ENCODE data around the gene PUSL1.

Gene PUSL1

DNA sequence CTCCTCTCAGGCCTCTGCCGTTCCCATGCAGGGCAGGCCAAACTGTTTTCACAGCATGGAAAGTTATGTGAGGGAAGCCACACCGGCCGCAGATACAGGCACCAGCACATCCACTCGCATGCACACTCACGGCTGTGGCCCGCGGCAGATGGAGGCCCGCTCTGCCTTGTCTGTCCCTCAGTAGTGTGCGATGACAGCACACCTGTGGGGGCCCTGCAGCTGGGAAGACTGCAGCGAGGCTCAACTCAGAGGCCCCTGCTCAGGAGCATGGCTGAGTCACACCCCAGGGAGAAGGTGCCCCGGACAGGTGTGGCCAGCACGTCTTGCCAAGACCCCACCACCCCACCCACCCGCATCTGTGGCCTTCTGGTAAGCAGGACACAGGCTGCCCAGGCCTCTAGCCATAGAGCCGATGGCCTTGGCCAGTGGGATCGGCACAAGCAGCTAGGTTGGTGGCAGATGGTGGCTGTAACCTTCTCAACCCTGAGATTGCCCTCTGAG lies 33.4 kb upstream of the PUSL1 start:
- DNase-seq: no peak
- intact Hi-C loops (cut with DNase I): loop anchor here (5.0 kb wide), 1 partner anchor 43 kb away; the partner anchor contains the start of genes B3GALT6 and SDF4

- no peak for DNase-seq
- intact Hi-C loops (cut with DNase I): no loop called here
These were observed 32.6 kb upstream of the PUSL1 start for GRCh38 chr1:1275836-1276235.

- intact Hi-C loops (cut with DNase I): no loop called here
- no peak for DNase-seq
These were observed 29.8 kb upstream of the PUSL1 start for GRCh38 chr1:1278620-1279019.

- no peak for DNase-seq
- intact Hi-C loops (cut with DNase I): no loop called here
These were observed 29.4 kb upstream of the PUSL1 start for GRCh38 chr1:1279028-1279427.

GRCh38 chr1:1280782-1281481 lies 27.5 kb upstream of the PUSL1 start:
- intact Hi-C loops (cut with DNase I): no loop called here
- DNase-seq: no peak

GRCh38 chr1:1281533-1282321 lies 26.7 kb upstream of the PUSL1 start:
- DNase-seq: no peak
- intact Hi-C loops (cut with DNase I): no loop called here

GRCh38 chr1:1282998-1283397 lies 25.4 kb upstream of the PUSL1 start:
- intact Hi-C loops (cut with DNase I): no loop called here
- DNase-seq: no peak

GRCh38 chr1:1283821-1284220 lies 24.6 kb upstream of the PUSL1 start:
- intact Hi-C loops (cut with DNase I): no loop called here
- no peak for DNase-seq

DNA sequence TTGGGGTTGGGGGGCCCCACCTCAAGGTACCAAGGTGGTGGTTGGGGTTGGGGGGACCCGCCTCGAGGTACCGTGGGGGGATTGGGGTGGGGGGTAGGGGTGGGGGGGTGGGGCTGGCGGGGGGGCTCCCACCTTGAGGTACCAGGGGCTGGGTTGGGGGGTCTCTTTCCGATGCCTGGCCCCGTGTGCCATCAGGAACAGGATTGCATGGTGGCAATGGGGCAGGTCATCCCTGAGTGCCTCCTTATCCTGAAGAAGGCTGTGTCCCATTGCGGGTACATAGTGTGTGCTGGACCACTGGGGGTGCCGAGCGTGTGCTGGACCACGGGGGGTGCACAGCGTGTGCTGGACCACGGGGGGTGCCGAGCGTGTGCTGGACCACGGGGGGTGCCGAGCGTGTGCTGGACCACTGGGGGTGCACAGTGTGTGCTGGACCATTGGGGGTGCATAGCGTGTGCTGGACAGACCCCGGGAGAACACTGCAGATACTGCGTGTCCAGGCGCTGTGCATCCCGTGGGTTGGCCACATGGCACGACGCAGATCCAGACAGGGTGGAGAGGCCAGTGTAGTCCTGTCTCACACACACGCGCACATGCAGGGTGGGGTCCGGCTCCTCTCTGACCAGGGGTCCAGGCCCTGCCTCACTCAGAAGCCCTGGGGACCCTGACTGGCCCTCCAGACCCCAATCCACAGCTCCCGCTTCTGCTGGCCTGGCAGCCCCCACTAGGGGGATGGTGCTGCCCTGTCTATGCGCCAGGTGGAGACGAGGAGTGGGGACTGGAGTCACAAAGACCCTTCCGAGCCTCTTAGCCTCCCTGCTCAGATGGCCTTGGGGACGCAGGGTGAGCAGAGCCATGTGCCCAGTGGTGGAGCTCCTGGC lies 23.9 kb upstream of the PUSL1 start:
- intact Hi-C loops (cut with DNase I): no loop called here
- no peak for DNase-seq

DNA sequence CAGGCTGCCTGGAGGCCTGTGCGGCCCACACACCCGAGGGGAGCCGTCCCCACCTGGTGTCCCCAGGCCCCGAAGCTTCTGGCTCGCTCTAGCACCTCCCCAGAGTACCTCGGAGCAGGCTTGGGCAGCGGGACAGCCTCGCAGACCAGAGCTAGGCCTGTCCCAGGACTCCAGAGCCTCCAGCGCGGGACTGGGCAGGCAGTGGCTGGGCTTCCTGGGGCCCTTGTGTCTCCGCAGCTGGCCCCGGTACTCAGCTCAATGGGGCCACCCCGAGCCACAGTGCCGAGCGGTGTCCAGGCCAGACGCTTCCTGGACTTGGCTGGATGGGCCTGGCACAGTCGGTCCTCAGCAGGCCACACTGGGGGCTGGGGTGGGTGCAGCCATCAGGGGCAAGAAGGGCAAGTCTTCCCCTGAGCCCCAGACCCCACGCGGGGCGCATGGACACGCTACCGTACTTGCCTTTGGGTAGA lies 23.3 kb upstream of the PUSL1 start:
- intact Hi-C loops (cut with DNase I): no loop called here
- DNase-seq: no peak

DNA sequence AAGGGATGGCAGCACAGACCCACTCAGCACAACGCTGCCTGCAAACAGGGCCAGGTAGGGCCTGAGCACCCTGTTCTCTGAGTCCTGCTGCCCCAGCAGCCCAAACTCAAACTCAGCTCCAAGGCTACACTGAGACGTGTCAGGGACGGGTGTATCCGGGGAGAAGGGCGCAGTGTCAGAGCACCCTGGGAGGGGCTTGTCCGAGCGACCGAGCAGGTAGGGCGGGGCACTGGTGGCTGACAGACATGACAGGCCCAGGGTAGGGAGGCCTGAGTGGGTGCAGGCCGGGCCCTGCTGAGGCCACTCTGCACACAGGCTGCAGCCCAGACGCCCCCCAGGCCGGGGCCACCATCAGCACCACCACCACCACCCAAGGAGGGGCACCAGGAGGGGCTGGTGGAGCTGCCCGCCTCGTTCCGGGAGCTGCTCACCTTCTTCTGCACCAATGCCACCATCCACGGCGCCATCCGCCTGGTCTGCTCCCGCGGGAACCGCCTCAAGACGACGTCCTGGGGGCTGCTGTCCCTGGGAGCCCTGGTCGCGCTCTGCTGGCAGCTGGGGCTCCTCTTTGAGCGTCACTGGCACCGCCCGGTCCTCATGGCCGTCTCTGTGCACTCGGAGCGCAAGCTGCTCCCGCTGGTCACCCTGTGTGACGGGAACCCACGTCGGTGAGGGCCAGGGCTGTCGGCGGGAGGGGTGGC lies 22.6 kb upstream of the PUSL1 start:
- no peak for DNase-seq
- intact Hi-C loops (cut with DNase I): no loop called here

DNA sequence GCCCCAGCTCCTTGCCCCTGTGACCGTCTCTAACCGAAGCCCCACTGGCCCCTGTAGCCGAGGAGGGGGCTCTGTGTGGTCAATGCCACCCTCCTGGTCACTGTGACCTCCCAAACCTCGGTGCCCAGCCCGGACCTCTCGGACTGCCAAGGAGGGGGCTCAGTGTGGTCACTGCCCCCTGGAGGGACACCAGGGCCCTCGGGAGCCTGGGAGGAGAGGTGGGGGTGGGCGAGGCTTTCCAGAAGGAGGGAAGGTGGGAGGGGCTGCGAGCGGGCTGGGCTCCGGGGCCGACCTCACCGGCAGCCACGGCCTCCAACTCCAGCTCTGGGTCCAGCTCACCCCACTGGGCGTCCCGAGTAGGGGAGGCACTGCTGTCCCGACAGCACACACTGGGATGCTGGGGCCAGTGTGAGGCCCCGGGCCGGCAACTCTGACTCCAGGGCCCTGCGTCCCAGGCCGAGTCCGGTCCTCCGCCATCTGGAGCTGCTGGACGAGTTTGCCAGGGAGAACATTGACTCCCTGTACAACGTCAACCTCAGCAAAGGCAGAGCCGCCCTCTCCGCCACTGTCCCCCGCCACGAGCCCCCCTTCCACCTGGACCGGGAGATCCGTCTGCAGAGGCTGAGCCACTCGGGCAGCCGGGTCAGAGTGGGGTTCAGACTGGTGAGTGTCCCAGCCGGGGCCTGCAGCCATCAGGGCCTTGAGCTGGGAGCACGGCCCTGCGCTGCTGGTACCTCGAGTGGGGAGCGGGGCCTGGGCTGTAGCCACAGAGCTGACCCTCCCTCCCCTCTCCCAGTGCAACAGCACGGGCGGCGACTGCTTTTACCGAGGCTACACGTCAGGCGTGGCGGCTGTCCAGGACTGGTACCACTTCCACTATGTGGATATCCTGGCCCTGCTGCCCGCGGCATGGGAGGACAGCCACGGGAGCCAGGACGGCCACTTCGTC lies 21.8 kb upstream of the PUSL1 start:
- intact Hi-C loops (cut with DNase I): no loop called here
- no peak for DNase-seq

DNA sequence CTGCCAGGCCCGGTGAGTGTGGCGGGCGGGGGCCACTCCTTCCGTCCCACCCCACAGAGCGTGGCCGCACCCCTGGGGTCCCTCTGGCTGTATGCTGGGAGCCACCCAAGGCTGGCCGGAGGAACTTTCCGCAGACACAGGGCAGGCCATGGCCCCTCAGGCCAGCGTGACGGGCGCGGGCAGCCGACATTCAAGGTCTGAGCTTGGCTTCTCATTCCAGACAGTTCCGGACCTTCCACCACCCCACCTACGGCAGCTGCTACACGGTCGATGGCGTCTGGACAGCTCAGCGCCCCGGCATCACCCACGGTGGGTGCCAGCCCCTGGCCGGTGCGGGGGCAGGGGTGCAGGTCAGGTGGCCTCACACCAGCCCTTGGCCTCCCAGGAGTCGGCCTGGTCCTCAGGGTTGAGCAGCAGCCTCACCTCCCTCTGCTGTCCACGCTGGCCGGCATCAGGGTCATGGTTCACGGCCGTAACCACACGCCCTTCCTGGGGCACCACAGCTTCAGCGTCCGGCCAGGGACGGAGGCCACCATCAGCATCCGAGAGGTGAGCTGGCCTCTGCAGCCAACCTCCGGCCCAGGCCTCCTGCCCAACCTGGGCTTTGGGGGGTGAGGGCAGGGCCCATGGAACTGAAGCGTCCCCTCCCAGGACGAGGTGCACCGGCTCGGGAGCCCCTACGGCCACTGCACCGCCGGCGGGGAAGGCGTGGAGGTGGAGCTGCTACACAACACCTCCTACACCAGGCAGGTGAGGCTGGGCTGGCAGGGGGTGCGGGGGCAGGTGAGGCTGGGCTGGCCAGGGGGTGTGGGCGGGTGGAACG lies 20.9 kb upstream of the PUSL1 start:
- no peak for DNase-seq
- intact Hi-C loops (cut with DNase I): no loop called here

DNA sequence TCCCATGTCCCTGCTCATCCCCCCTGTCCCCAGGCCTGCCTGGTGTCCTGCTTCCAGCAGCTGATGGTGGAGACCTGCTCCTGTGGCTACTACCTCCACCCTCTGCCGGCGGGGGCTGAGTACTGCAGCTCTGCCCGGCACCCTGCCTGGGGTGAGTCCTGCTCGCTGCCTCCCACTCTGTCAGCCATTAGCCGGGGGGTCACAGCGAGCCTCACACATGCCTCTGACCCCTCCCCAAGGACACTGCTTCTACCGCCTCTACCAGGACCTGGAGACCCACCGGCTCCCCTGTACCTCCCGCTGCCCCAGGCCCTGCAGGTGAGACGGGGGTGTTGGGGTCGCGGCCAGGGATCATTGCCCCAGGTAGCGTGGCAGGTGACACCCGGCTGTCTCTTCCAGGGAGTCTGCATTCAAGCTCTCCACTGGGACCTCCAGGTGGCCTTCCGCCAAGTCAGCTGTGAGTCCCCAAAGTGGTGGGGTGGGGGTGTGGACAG lies 18.1 kb upstream of the PUSL1 start:
- DNase-seq: peak in 31 of 42 donors; percentile 30 to 78 (median 61)
- intact Hi-C loops (cut with DNase I): no loop called here

DNA sequence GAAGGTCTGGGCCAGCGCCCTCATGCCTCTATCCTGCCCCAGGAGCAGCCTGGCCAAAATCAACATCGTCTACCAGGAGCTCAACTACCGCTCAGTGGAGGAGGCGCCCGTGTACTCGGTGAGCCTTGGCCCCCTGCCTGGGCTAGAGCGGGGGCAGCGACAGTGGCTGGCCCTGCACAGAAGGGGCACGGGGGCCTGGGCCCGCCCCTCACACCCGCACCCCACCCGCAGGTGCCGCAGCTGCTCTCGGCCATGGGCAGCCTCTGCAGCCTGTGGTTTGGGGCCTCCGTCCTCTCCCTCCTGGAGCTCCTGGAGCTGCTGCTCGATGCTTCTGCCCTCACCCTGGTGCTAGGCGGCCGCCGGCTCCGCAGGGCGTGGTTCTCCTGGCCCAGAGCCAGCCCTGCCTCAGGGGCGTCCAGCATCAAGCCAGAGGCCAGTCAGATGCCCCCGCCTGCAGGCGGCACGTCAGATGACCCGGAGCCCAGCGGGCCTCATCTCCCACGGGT lies 17.3 kb upstream of the PUSL1 start:
- DNase-seq: no peak
- intact Hi-C loops (cut with DNase I): no loop called here
